HG03354 (cell line): ENCODE results near the gene PPTC7.

ENCODE experiments used
- ATAC-seq: cut with Tn5 transposase; IDR thresholded peaks from one replicate; pipeline ENCODE4 v1.9.1; 2021; ENCODE audit warnings: mild to moderate bottlenecking; ENCODE audit not compliant: unreplicated experiment, poor library complexity, severe bottlenecking

PPTC7 gene

DNA sequence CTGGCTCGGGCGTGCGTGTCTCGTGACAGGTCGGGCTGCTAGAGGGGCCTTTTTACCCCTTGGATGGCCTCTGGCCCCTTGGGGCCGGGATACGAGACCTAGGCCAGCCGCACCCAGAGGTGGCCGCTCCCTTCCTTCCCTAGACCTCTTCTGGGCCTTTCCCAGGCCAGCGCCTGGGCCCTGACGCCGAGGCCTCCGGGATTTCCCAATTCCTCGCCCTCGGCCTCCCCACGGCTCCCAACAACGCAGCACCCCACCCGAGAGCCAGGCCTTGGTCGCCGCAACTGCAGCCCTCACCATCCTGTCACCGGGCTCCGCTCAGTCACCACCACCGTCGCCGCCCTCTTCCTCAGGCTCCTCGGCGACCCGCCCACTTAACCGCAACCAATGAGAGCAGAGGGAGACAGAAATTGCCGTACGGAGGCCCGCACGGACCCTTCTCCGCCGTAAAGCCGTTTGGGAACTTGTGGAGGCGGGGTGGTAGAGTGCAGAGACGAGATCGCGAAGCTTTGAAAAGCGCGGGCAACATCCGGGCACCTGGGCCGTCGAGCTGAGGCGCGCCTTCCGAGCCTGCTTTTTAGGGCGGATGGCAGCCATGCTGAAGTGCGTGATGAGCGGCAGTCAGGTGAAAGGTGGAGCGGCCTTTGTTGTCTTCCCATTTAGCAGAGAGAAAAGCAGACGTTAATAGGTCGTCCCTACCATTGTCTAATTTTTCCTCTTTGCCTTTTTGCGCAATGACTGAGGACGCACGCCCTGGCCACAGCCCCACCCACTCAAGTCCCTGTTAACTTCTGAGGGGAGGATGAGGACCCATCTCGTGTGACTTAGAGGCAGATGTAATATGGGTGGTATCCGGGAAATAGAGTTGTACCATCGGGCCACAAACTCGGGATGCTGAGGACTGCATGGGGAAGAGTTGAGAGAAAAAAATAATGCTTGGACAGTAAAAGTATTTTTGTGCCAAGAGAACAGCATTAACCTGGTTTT lies 81.1 kb downstream of the PPTC7 start, which contains the start of the genes RAD9B and VPS29:
Gene RAD9B (plus strand): TSS at position 580 of the 987 bp plus-strand sequence. CDS start 7 bp downstream, at position 587.
Gene VPS29 (minus strand): TSS at position 360 of the 987 bp plus-strand sequence. CDS start 60 bp downstream, at position 300.
- peak; percentile 95 for ATAC-seq

DNA sequence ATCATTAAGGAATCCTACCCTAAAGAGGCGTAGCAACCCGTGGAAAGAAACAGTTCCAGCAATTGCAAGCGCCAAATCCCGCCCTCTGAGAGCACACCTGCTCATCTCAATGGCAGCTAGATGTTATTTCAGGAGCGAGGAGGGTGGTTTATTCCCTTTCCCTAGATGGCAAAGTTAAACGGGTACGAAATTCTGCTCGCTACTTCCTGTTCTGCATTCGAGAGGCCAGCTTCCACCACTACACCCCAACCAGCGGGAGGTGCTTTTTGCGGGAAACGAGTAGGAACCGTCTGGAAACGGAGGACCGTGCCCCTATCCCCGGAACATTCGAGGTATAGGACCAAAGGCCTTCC lies 81.7 kb downstream of the PPTC7 start:
- no peak for ATAC-seq

DNA sequence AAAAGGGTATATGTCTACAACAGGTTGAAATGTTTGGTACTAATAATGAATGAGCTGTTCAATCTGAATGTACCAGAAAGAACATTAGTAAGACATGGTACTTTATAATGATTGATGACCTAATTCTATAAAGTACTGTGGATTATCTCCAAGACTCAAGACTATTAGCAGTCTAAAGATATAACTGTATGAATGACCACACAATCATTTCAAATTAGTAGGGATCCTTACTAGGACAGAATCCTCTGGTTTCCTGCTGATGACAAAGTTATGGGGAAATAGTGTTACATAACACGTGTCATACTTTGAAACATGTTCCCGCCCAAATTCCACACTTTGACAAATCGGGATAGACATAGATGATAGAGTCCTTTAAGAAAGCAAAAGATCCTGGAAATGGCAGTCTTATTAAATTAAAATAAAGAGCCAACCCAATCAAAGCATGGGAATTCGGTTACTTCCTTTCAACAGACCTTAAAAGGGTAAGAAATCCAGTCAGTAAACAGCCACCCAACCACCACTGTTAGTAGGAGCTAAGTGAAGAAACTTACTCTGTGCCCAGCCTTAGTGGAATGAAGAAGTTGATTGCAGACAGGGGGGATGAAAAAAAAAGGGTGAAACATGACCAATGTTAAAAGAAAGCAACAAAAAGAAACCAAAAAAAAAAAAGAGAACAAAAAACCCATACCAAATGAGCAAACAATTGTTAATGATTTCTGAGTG lies 84.0 kb downstream of the PPTC7 start:
- ATAC-seq, result no peak
